TTC549 (cell line): ENCODE measurements around the gene SAMD7.

Source experiments
- FAIRE-seq: peaks from 2 replicates; lab custom pipeline; 2012; peaks lifted over from hg19 to GRCh38; lab: Jason Lieb, UNC

The SAMD7 gene

DNA sequence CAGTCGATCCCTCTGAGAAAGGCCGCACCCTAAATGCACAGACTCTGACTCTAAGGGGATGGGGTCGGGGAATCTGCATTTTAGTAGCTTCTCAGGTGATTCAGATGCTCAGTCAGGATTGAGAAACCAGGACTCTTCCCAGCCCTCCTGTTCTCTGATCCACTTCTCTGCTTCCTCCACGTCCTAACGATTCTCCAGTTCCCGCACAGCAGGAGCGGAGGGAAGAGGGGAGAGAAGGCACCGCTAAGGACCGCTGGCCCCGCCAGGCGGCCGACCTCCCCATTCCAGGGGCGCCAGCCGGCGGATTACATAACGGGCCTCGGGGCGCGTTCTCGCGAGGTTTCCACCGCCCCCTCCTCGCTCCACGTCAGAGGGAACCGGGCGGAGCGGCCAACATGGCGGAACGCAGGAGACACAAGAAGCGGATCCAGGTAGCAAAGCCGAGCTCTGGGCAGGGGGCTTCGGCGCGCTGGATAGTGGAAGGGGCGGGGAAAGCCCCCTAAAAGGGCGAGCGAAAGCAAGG, 55.1 kb downstream of the SAMD7 start, which contains the start of gene SEC62:
Gene SEC62 (plus strand): TSS at position 380 of the 523 bp plus-strand sequence. CDS start 16 bp downstream, at position 396.
- no peak for FAIRE-seq

DNA sequence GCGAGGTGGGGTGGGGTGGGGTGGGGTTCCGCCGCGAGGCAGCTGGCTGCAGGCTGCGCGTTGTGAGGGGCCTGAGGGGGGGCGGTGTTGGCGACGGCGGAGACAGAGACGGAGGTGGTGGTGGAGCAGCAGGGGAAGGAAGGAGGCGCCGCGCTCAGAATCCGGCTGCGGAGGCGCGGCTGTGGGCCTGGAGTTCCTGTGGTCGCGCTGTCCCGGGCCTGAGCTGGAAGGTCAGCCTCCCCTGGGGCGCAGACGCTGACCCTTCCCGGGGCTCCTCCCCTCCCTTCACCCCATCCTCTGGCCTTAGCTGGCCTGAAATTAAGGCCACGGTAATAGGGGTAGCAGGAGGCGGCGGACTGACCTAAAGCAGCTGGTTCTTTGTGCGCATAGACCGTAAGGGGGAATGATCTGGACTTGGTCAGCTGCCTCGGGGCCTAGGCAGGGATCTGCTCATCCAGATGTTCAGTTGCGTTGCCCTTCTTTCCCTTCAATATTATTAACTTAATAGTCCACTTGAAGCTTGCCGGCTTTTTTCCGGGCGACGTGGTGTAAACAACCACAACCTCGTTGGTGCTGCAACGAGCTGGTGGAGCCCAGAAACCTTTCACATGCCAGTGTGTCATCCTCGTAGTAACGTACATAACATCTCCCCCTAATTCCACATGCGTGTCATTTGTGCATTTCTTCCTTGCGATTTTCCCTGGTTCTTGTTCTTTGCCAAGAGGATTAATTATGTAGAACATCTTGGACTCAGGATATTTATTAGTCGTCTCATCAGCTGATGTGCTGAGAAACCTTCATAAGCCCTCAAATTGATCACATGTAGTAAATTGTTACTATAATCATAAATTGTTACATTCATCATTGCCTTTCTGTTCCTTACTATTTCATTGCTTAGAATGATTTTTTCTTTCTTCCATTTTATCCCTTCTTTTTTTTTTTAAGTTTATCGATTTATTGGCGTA, 55.9 kb downstream of the SAMD7 start:
- FAIRE-seq: no peak

DNA sequence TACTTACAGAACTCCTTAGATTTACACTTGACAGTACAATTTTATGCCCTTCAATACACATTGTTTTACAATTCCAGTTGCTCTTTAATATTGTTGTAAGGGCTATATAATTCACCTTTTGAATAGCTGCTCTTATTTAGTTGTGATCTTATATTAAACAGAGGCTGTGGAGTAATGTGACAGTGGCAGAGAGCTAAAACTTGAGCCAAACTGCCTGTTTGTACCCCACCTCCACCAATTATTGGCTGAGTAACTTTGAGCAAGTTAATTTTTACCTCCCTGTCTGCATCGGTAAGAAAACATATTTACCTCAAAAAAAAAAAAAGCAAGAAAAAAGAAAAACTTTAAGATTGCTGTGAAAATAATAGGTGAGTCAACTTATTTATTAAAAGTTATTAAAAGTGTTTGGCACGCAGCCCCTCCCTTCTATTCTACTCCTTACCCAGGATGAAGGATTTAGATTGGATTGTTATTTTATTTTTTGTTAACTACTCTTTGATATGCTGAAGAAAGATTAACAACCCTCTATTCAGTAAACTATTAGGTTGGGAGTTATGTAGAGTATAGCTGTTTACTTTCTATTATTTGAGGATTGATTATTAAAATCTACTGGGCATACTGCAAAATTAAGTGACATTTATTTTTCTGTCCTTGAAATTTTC, 57.0 kb downstream of the SAMD7 start:
- FAIRE-seq: no peak

DNA sequence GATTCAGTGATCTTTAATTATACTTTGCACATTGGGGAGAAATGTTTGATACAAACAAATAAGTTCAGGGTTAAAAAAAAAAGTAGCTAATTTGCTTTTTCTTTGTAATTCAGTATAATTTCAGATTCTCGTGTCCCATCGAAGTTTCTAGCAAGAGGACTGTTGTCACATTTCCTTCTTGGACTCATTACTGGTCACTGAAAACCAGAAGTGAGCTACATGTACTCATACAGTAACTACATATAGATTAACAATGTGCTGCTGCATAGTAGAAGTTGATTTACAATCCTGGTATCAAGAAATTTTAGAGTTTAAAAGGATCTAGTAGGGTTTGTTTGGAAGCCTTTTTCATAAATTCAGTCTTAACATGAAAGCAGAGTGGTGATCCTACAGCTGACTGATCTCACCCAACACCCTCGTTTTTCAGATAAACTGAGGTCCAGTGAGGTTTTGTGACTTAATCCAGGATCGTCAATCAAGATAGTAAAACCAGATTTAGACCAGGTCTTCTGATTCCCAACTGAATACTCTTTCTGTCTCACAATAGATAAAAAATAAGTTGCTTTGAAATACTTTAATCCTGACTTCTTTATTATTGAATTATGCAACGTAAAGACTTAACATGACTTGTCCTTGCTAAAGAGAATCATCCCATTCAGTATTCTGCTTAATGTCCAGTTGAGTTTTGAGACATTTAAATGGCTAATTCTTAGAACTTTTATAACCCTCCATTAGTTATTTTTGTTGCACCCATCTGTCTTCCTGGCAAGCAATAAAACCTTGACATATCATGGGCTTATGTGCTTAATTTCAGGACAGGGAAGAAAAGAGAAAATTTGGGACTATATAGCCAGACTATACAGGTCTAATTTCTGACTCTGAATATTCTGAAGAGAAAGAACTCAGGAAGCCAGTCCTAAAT, 58.1 kb downstream of the SAMD7 start:
- FAIRE-seq: no peak

DNA sequence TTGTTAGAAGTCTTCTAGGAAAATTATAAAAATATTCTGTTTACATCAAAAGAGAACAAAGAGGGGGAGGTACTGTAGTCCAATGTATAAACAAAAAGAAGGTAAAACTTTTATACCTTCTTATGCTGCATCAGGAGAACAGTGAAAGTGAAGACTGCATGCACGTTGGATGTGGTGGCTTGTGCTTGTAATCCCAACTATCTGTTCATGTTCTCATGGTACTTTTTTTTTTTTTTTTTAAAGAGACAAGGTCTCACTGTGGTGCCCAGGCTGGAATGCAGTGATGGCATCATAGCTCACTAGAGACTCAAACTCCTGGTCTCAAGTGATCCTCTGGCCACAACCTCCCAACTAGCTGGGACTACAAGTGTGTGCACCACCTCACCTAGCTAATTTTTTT, 59.5 kb downstream of the SAMD7 start:
- FAIRE-seq: no peak

DNA sequence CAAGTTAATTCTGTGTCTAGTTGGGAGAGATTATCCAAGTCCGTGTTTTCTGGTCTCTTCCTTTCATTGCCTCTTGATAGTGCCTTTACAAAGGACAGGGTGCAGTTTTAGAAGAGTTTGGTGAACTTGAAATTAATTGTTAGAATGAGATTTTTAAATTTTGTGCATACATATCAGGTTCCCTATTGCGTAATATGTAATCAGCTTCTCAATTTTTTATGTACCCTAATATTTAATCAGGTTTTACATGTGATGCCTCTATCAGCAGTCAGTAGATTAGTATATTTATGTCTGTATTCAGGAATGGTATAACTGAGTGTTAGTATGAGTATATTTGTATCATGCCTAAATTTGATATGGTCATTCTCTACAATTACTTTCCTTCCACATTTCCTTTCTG, 60.1 kb downstream of the SAMD7 start:
- no peak for FAIRE-seq

DNA sequence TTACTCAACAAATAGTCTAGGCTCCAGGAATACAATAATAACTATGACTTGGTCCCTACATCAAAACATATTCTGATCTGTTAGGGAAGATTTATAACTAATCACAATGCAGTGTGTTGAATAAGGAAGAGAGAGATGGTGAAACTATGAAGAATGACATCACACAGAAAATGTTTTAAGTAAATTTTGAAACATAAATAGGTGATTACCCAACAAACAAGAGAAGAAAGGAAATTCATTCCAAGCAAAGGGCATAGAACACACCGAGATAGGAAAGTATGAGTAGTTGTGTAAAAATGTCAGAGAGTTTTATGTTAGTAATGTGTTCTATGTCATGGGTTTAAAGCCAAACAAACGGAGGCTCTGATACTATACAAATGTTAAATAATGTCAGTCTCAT, 68.7 kb downstream of the SAMD7 start:
- no peak for FAIRE-seq

DNA sequence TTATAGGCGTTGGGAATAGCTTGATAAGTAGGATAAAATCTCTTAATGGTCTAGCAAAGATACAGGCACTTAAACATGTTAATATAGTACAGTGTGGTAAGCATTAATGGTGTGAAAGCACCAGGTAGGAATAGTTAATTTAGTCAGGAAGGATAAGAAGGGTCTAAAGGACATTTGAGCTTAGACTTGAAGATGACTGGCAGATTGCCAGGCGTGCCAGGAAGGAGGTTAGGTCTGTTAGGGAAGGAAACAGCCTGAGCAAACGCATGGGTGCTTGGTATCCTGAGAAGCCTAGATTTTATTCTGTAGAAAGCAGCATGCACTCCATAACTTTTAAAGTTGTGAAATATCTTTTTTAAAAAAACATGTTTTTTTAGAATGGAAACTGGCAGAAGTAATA, 72.9 kb downstream of the SAMD7 start:
- FAIRE-seq: no peak
